SU-DHL-6 (cell line): ENCODE results near the gene GIMAP8.

Source experiments
- EZH2phosphoT487 ChIP-seq: fragments of 200-600 bp; sonication (generic), shearing (Covaris generic); conservative IDR thresholded peaks from 2 replicates; pipeline ENCODE4 v1.6.1; 2018; ENCODE audit warnings: mild to moderate bottlenecking, antibody characterized with exemption, low read length, moderate library complexity, mixed read lengths
- TF ChIP-seq, protein P1 (sequence below): fragments of 200-600 bp; sonication (generic); IDR thresholded peaks from one replicate; pipeline ENCODE4 v1.5.1; 2017; ENCODE audit warnings: antibody characterized with exemption, mild to moderate bottlenecking, low read length, moderate library complexity; ENCODE audit not compliant: insufficient read depth, poor library complexity, severe bottlenecking

- TF ChIP-seq, protein P1, sequence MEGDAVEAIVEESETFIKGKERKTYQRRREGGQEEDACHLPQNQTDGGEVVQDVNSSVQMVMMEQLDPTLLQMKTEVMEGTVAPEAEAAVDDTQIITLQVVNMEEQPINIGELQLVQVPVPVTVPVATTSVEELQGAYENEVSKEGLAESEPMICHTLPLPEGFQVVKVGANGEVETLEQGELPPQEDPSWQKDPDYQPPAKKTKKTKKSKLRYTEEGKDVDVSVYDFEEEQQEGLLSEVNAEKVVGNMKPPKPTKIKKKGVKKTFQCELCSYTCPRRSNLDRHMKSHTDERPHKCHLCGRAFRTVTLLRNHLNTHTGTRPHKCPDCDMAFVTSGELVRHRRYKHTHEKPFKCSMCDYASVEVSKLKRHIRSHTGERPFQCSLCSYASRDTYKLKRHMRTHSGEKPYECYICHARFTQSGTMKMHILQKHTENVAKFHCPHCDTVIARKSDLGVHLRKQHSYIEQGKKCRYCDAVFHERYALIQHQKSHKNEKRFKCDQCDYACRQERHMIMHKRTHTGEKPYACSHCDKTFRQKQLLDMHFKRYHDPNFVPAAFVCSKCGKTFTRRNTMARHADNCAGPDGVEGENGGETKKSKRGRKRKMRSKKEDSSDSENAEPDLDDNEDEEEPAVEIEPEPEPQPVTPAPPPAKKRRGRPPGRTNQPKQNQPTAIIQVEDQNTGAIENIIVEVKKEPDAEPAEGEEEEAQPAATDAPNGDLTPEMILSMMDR, result no peak
- no peak for TF ChIP-seq EZH2phosphoT487
Measured at GRCh38 chr7:150428671-150429451, 21.6 kb upstream of the GIMAP8 start.
